ENCODE data around the gene LRRC1. TPM values are rescaled to one million over a fixed set of nuclear protein-coding genes. Genes with fewer than 3 reads are reported as not detected.

The LRRC1 gene
- total and polyA plus RNA-seq, 10 of the 15 experiments (the other 5 are each of a cell fraction or from before 2014, with no cell fraction given): 0.35 to 9.3 (median 0.63) TPM

DNA sequence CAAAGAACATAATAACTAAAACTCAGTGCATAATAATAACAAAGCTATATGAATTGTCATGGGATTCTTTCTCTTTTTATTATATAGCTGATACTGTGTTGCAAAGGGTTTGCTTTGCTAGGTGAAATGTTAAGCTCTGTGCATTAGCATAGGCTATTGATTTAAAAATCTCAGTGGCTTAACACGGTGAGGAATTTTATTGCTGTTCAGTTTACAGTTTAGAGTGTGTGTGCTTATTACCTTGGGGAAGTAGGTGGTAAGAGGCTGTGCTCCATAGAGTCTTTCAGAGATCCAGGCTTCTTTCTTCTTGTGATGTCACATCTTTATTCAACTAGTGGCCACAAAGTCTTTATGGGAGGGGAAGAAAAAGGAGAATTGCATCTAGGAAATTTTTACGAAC is 55.7 kb downstream of the LRRC1 start:
- TF ChIP-seq, protein P1, sequence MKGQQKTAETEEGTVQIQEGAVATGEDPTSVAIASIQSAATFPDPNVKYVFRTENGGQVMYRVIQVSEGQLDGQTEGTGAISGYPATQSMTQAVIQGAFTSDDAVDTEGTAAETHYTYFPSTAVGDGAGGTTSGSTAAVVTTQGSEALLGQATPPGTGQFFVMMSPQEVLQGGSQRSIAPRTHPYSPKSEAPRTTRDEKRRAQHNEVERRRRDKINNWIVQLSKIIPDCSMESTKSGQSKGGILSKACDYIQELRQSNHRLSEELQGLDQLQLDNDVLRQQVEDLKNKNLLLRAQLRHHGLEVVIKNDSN (IDR thresholded peaks at IDR 0.05; ENCODE audit: borderline replicate concordance, extremely low read length, insufficient read depth, low read depth, low read length): no peak
- TF ChIP-seq RAD51 (IDR thresholded peaks at IDR 0.05): no peak
- TF ChIP-seq RCOR1 (conservative IDR thresholded peaks at IDR 0.05; ENCODE audit: low read depth, low read length): no peak
- no peak for TF ChIP-seq ZNF24 (IDR thresholded peaks at IDR 0.05)
- Histone ChIP-seq H3K4me3 (no peak overlapping the region), H3K9ac (ENCODE audit: control insufficient read depth, insufficient read depth, low read length) (no peak overlapping the region), H3K79me2 (ENCODE audit: control insufficient read depth, insufficient read depth, low read length) (no peaks in the 10 kb centered on the region), H3K4me2 (ENCODE audit: control insufficient read depth, insufficient read depth) (no peak overlapping the region), H3K4me1 (ENCODE audit: control insufficient read depth, insufficient read depth, low read length) (no peaks in the 10 kb centered on the region), H3K9me3 (replicated peaks; ENCODE audit: control insufficient read depth, insufficient read depth, low read length) (no peaks in the 10 kb centered on the region), H2AFZ (ENCODE audit: control insufficient read depth, low read depth, low read length) (no peak overlapping the region), H3K27me3 (replicated peaks in 1 of 2; ENCODE audit: control insufficient read depth in 2 of 2, insufficient read depth in 2 of 2, low read length in 1 of 2) (no peaks in the 10 kb centered on the region), H3K27ac (ENCODE audit: control insufficient read depth, insufficient read depth) (no peak overlapping the region), H4K20me1 (ENCODE audit: control insufficient read depth, insufficient read depth) (no peaks in the 10 kb centered on the region), H3K36me3 (ENCODE audit: control insufficient read depth in 2 of 2, insufficient read depth in 2 of 2, low read length in 1 of 2) (no peaks in the 10 kb centered on the region)
- intact Hi-C loops (cut with micrococcal nuclease; ENCODE audit: unreplicated experiment): no loop called here
- ATAC-seq (no peak), FAIRE-seq (no peak), DNase-seq (ENCODE audit: low read depth, low spot score) (no peak)
- WGBS (ENCODE audit: insufficient coverage, insufficient replicate concordance, low lambda C conversion rate, missing lambda C conversion rate): 51% methylated on average over 2 of the region's 2 CpGs
- ChIA-PET POLR2A (no interaction called here), CTCF (no interaction called here), SMC1A (ENCODE audit: uncharacterized antibody, unreplicated experiment) (interaction anchor here (1.1 kb wide), 1 partner anchor 9 kb away, joined by 3 read pairs; no protein-coding TSS in a partner anchor), RAD21 (ENCODE audit: unreplicated experiment) (no interaction called here)
- in situ Hi-C loops (cut with MboI): no loop called here
- no TSS peak for BruUV-seq (replicated peaks)

DNA sequence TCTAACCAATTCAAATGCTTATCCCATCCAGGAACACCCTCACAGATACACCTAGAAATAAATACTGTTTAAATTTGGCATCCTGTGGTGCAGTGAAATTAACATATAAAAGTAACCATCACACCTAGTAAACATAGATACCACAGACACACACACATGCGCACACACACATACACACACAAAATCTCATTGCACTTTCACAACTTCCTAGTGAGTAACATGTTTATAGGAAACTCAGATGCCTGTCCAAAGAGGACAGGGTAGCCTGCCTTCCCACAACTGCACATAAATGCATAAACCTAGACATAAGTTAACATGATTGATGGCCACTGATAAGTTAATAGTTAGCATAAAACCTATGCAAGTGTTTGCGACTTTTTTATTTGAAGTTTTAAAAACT is 56.8 kb downstream of the LRRC1 start:
- Histone ChIP-seq H3K4me3 (no peak overlapping the region), H3K9me3 (replicated peaks; ENCODE audit: control insufficient read depth, insufficient read depth, low read length) (no peaks in the 10 kb centered on the region), H4K20me1 (ENCODE audit: control insufficient read depth, insufficient read depth) (no peaks in the 10 kb centered on the region), H3K36me3 (ENCODE audit: control insufficient read depth in 2 of 2, insufficient read depth in 2 of 2, low read length in 1 of 2) (no peaks in the 10 kb centered on the region), H3K4me1 (ENCODE audit: control insufficient read depth, insufficient read depth, low read length) (no peaks in the 10 kb centered on the region), H3K4me2 (ENCODE audit: control insufficient read depth, insufficient read depth) (no peak overlapping the region), H3K27ac (ENCODE audit: control insufficient read depth, insufficient read depth) (no peak overlapping the region), H2AFZ (ENCODE audit: control insufficient read depth, low read depth, low read length) (no peak overlapping the region), H3K27me3 (replicated peaks in 1 of 2; ENCODE audit: control insufficient read depth in 2 of 2, insufficient read depth in 2 of 2, low read length in 1 of 2) (no peaks in the 10 kb centered on the region), H3K9ac (ENCODE audit: control insufficient read depth, insufficient read depth, low read length) (no peak overlapping the region), H3K79me2 (ENCODE audit: control insufficient read depth, insufficient read depth, low read length) (no peaks in the 10 kb centered on the region)
- ChIA-PET CTCF (no interaction called here), POLR2A (no interaction called here), RAD21 (ENCODE audit: unreplicated experiment) (no interaction called here), SMC1A (ENCODE audit: uncharacterized antibody, unreplicated experiment) (no interaction called here)
- TF ChIP-seq HCFC1 (IDR thresholded peaks at IDR 0.05; ENCODE audit: low read length) (no peak), ESRRA (IDR thresholded peaks at IDR 0.05; ENCODE audit: low read length) (no peak), IKZF1 (conservative IDR thresholded peaks at IDR 0.05) (no peak), YBX1 (IDR thresholded peaks at IDR 0.05) (no peak), ZNF207 (IDR thresholded peaks at IDR 0.05; ENCODE audit: borderline replicate concordance) (no peak), MEF2A (IDR thresholded peaks at IDR 0.05; ENCODE audit: insufficient read depth, low read depth, low read length) (no peak), CEBPB (IDR thresholded peaks at IDR 0.05; ENCODE audit: borderline replicate concordance in 1 of 2, low read depth in 2 of 2, low read length in 2 of 2) (no peak), MYB (IDR thresholded peaks at IDR 0.05; ENCODE audit: borderline replicate concordance, low read depth, low read length) (no peak), MEF2B (IDR thresholded peaks at IDR 0.05; ENCODE audit: partially characterized antibody, poor library complexity, severe bottlenecking) (no peak)
- TF ChIP-seq, protein P2, sequence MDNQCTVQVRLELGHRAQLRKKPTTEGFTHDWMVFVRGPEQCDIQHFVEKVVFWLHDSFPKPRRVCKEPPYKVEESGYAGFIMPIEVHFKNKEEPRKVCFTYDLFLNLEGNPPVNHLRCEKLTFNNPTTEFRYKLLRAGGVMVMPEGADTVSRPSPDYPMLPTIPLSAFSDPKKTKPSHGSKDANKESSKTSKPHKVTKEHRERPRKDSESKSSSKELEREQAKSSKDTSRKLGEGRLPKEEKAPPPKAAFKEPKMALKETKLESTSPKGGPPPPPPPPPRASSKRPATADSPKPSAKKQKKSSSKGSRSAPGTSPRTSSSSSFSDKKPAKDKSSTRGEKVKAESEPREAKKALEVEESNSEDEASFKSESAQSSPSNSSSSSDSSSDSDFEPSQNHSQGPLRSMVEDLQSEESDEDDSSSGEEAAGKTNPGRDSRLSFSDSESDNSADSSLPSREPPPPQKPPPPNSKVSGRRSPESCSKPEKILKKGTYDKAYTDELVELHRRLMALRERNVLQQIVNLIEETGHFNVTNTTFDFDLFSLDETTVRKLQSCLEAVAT (IDR thresholded peaks at IDR 0.05): no peak
- FAIRE-seq (no peak), DNase-seq (ENCODE audit: low read depth, low spot score) (no peak), ATAC-seq (no peak)
- in situ Hi-C loops (cut with MboI) (no loop called here), intact Hi-C loops (cut with micrococcal nuclease; ENCODE audit: unreplicated experiment) (no loop called here)
- 88% methylated on average over 2 of the region's 2 CpGs for WGBS (ENCODE audit: insufficient coverage, insufficient replicate concordance, low lambda C conversion rate, missing lambda C conversion rate)
- BruUV-seq (replicated peaks): no TSS peak

Data from GM12878 (cell line).